HS-27A (cell line): ENCODE data around the gene OLIG1.

Experiments used
- DNase-seq: peaks from one replicate; pipeline ENCODE4 v3.0.0-alpha.2; 2012; ENCODE audit warnings: low read depth, missing footprints

Gene OLIG1, protein sequence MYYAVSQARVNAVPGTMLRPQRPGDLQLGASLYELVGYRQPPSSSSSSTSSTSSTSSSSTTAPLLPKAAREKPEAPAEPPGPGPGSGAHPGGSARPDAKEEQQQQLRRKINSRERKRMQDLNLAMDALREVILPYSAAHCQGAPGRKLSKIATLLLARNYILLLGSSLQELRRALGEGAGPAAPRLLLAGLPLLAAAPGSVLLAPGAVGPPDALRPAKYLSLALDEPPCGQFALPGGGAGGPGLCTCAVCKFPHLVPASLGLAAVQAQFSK

DNA sequence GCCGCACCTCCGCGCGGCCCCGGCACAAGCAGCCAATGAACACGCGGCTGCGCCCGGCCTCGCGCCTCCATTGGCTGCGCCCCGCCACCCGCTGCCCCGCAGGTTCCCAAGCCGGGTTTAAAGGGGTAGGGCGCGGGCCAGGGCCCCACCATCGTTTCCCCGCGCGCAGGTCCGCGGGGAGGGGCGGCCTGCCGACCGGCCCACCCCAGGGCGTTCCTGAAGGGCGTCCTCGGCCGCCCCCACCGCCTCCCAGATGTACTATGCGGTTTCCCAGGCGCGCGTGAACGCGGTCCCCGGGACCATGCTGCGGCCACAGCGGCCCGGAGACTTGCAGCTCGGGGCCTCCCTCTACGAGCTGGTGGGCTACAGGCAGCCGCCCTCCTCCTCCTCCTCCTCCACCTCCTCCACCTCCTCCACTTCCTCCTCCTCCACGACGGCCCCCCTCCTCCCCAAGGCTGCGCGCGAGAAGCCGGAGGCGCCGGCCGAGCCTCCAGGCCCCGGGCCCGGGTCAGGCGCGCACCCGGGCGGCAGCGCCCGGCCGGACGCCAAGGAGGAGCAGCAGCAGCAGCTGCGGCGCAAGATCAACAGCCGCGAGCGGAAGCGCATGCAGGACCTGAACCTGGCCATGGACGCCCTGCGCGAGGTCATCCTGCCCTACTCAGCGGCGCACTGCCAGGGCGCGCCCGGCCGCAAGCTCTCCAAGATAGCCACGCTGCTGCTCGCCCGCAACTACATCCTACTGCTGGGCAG is at the start of gene OLIG1:
Gene OLIG1 (plus strand): TSS at position 148 of the 750 bp plus-strand sequence. CDS start 106 bp downstream, at position 254.
- DNase-seq = no peak

GRCh38 chr21:33020558-33021100 is 49.3 kb upstream of the OLIG1 start:
- DNase-seq = no peak

GRCh38 chr21:33021150-33021549 is 48.8 kb upstream of the OLIG1 start:
- no peak for DNase-seq

DNA sequence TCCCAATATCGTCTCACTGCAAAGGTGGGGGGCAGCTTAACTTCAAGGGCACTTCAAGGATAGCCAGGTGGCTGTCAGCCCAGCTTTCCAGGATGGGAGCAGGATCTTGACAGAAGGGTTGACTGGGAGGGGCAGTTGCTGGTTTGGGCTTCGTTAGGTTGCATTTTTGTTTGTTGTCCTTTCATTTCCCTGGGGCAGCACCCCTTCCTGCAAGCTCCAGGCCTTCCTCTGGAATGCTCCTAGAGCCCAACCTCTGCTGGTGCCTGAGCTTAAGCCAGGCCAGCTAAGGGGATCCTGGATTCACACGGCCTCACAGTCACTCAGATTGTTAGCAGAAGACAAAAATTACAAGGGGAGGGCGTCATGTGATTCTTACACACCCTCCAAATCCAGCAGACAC is 48.3 kb upstream of the OLIG1 start:
- DNase-seq = no peak

DNA sequence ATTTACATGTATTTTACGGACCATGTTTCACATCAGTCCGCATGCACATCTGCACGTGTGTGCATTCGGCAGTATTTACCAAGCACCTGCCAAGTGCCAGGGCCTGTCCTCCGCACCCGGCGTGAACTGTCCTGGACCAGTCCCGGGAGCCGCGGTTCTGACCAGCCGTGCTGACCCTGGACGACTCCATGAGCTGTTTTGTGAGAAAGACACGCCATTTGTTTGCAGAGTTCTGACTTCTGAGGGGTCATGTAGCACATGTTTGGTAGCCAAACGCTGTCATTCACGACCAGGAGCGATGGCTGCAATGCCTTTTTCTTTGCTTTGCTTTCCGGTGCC is 47.5 kb upstream of the OLIG1 start:
- DNase-seq = no peak

GRCh38 chr21:33022828-33023573 is 46.9 kb upstream of the OLIG1 start:
- DNase-seq = no peak

DNA sequence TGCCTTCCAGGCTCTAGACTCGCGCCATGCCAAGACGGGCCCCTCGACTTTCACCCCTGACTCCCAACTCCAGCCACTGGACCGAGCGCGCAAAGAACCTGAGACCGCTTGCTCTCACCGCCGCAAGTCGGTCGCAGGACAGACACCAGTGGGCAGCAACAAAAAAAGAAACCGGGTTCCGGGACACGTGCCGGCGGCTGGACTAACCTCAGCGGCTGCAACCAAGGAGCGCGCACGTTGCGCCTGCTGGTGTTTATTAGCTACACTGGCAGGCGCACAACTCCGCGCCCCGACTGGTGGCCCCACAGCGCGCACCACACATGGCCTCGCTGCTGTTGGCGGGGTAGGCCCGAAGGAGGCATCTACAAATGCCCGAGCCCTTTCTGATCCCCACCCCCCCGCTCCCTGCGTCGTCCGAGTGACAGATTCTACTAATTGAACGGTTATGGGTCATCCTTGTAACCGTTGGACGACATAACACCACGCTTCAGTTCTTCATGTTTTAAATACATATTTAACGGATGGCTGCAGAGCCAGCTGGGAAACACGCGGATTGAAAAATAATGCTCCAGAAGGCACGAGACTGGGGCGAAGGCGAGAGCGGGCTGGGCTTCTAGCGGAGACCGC is 46.3 kb upstream of the OLIG1 start:
- no peak for DNase-seq

DNA sequence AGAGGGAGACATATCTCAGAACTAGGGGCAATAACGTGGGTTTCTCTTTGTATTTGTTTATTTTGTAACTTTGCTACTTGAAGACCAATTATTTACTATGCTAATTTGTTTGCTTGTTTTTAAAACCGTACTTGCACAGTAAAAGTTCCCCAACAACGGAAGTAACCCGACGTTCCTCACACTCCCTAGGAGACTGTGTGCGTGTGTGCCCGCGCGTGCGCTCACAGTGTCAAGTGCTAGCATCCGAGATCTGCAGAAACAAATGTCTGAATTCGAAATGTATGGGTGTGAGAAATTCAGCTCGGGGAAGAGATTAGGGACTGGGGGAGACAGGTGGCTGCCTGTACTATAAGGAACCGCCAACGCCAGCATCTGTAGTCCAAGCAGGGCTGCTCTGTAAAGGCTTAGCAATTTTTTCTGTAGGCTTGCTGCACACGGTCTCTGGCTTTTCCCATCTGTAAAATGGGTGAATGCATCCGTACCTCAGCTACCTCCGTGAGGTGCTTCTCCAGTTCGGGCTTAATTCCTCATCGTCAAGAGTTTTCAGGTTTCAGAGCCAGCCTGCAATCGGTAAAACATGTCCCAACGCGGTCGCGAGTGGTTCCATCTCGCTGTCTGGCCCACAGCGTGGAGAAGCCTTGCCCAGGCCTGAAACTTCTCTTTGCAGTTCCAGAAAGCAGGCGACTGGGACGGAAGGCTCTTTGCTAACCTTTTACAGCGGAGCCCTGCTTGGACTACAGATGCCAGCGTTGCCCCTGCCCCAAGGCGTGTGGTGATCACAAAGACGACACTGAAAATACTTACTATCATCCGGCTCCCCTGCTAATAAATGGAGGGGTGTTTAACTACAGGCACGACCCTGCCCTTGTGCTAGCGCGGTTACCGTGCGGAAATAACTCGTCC is 45.5 kb upstream of the OLIG1 start:
- DNase-seq = no peak

GRCh38 chr21:33025106-33025488 is 44.8 kb upstream of the OLIG1 start:
- DNase-seq = no peak

- DNase-seq = no peak
These were observed 44.2 kb upstream of the OLIG1 start, which contains the start of gene OLIG2 for GRCh38 chr21:33025489-33026442. Gene OLIG2, plus strand, starts transcription at chr21:33025935. Its CDS starts 928 bp downstream, at chr21:33026863.

- no peak for DNase-seq
These were observed 43.5 kb upstream of the OLIG1 start for GRCh38 chr21:33026443-33026858.

DNA sequence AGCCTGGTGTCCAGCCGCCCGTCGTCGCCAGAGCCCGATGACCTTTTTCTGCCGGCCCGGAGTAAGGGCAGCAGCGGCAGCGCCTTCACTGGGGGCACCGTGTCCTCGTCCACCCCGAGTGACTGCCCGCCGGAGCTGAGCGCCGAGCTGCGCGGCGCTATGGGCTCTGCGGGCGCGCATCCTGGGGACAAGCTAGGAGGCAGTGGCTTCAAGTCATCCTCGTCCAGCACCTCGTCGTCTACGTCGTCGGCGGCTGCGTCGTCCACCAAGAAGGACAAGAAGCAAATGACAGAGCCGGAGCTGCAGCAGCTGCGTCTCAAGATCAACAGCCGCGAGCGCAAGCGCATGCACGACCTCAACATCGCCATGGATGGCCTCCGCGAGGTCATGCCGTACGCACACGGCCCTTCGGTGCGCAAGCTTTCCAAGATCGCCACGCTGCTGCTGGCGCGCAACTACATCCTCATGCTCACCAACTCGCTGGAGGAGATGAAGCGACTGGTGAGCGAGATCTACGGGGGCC is 43.0 kb upstream of the OLIG1 start:
- DNase-seq = no peak

GRCh38 chr21:33027401-33028286 is 42.3 kb upstream of the OLIG1 start:
- no peak for DNase-seq

- DNase-seq = no peak
These were observed 41.7 kb upstream of the OLIG1 start for GRCh38 chr21:33028287-33028670.

DNA sequence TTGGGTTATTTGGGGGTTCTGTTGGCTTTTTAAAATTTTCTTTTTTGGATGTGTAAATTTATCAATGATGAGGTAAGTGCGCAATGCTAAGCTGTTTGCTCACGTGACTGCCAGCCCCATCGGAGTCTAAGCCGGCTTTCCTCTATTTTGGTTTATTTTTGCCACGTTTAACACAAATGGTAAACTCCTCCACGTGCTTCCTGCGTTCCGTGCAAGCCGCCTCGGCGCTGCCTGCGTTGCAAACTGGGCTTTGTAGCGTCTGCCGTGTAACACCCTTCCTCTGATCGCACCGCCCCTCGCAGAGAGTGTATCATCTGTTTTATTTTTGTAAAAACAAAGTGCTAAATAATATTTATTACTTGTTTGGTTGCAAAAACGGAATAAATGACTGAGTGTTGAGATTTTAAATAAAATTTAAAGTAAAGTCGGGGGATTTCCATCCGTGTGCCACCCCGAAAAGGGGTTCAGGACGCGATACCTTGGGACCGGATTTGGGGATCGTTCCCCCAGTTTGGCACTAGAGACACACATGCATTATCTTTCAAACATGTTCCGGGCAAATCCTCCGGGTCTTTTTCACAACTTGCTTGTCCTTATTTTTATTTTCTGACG is 41.1 kb upstream of the OLIG1 start:
- DNase-seq = no peak

DNA sequence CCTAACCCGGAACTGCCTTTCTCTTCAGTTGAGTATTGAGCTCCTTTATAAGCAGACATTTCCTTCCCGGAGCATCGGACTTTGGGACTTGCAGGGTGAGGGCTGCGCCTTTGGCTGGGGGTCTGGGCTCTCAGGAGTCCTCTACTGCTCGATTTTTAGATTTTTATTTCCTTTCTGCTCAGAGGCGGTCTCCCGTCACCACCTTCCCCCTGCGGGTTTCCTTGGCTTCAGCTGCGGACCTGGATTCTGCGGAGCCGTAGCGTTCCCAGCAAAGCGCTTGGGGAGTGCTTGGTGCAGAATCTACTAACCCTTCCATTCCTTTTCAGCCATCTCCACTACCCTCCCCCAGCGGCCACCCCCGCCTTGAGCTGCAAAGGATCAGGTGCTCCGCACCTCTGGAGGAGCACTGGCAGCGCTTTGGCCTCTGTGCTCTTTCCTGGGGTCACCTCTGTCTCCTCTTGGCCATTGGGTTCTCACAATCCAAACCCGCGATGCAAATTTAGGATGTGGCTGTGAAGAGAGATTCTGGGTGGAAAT is 40.5 kb upstream of the OLIG1 start:
- no peak for DNase-seq

- DNase-seq = no peak
These were observed 39.9 kb upstream of the OLIG1 start for GRCh38 chr21:33029975-33030461.

GRCh38 chr21:33030633-33031032 is 39.3 kb upstream of the OLIG1 start:
- no peak for DNase-seq
